Measurements from ENCODE around the gene MAP4K3. TPM values are rescaled to one million over a fixed set of nuclear protein-coding genes. Genes with fewer than 3 reads are reported as not detected.

The MAP4K3 gene
- total RNA-seq, 2 donors from 2014 or later, result 16.1 to 17.7 TPM

DNA sequence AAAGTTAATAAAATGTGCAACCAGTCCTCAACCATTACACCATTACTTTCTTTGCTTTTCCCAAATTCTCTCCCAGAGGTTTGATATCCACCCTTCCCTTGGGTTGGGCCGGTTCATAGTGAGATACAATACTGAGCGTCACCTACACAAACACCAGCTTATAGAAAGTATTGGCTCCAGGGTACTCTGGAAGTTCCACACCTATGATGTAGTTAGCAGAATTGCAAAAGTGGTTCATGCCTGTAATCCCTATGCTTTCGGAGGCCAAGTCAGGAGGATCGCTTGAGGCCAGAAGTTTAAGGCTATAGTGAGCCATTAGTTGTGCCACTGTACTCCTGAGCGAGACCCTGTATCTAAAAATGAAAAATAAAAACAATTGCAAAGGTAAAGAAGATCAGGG is 15.3 kb upstream of the MAP4K3 start:
- DNase-seq (ENCODE audit: low spot score in 2 of 2), result no peak
- H3K27ac Mint-ChIP-seq, result no peak overlapping the region
- no peak for ATAC-seq
- no peaks in the 10 kb centered on the region for H3K36me3 Mint-ChIP-seq
- H3K9me3 Mint-ChIP-seq, result no peaks in the 10 kb centered on the region

DNA sequence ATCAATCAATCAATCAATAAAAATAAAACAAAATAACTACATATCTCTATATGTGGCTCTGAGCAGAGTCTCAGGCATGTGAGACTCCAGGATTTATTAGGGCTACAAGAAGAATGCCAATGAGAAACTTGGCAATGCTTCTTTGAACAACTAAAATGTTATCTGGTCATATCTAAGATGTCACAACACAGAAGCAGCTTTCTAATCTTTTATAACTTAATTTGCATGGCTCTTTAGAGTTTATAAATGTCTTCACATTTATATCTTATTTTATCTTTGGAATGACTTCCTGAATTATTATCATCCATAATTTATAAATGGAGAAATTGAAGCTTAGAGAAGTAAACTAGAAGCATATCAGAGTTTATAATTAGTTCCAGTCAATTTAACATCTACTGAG is 14.9 kb upstream of the MAP4K3 start:
- Mint-ChIP-seq H3K9me3 (no peaks in the 10 kb centered on the region), H3K36me3 (no peaks in the 10 kb centered on the region), H3K27ac (no peak overlapping the region)
- DNase-seq (ENCODE audit: low spot score in 2 of 2) (no peak), ATAC-seq (no peak)

DNA sequence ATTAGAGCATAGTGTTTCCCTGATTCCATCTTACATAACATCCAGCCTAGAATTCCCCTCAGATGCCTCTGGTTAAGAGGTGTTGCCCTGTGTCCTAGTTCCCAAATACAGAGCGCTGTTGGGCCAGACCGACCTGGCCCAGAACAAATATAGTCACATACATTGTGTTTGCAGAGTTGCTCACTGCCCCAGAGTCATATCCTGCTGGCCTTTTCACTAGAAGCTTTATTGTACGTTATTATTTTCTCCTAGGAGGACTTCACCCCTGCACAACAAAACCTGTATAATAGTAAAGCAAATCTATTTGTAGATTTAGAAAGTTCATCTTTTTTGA is 11.1 kb upstream of the MAP4K3 start:
- ATAC-seq (no peak), DNase-seq (ENCODE audit: low spot score in 2 of 2) (no peak)
- Mint-ChIP-seq H3K9me3 (no peaks in the 10 kb centered on the region), H3K27ac (no peak overlapping the region), H3K36me3 (peaks cover 0 to 14% of the 10 kb centered on the region in 2 donors)

DNA sequence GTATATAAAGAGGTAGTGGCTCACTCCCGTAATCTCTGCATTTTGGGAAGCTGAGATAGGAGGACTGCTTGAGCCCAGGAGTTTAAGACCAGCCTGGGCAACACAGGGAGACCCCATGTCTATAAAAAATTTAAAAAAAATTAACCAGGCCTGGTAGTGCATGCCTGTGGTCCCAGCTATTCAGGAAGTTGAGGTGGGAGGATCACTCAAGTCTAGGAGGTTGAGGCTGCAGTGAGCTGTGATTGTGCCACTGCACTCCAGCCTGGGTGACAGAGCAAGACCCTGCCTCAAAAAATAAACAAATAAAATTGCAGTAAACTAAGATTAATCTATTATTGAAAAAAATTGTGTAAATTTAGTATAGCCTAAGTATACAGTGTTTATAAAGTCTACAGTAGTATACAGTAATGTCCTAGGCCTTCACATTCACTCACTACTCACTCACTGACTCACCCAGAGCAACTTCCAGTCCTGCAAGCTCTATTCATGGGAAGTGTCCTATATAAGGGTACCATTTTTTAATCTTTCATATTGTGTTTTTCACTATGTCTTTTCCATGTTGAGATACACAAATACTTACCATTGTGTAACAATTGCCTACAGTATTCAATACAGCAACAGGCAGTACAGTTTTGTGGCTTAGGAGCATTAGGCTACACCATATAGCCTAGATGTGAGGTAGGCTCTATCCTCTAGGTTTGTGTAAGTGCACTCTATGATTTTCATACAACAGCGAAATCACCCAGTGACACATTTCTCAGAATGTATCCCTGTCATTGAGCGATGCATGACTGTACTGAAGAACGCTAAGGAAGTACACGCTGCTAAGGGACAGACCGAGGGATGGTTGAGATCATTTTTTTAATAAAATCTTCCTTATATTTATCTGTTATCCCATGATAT is 10.4 kb upstream of the MAP4K3 start:
- no peak overlapping the region for H3K27ac Mint-ChIP-seq
- no peak for DNase-seq (ENCODE audit: low spot score in 2 of 2)
- peaks cover 3 to 4% of the 10 kb centered on the region in 2 donors for H3K9me3 Mint-ChIP-seq
- peaks cover 5 to 20% of the 10 kb centered on the region in 2 donors for H3K36me3 Mint-ChIP-seq
- peak in 1 of 2 donors; percentile 28 for ATAC-seq

DNA sequence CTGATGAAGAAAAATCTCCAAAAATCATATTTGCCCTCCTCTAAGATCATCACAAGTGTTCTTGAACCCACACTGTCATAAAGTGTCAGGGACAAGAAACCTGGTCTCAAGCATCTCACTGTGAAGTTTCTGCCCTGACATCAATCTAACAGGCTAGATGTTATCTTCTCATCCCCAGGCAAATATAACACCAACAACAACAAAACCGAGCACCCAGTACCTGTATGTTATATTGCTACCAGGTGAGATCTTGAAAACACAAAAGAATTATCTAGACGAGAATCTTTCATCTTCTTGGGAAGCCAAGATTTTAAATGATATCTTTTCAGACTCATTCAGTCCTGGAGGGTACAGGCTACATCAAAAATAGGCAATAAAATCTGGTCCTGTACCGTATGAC is 8.8 kb upstream of the MAP4K3 start:
- peaks cover 11 to 29% of the 10 kb centered on the region in 2 donors for H3K36me3 Mint-ChIP-seq
- DNase-seq (ENCODE audit: low spot score in 2 of 2), result no peak
- no peak for ATAC-seq
- no peak overlapping the region for H3K27ac Mint-ChIP-seq
- H3K9me3 Mint-ChIP-seq, result peaks cover 7 to 9% of the 10 kb centered on the region in 2 donors

DNA sequence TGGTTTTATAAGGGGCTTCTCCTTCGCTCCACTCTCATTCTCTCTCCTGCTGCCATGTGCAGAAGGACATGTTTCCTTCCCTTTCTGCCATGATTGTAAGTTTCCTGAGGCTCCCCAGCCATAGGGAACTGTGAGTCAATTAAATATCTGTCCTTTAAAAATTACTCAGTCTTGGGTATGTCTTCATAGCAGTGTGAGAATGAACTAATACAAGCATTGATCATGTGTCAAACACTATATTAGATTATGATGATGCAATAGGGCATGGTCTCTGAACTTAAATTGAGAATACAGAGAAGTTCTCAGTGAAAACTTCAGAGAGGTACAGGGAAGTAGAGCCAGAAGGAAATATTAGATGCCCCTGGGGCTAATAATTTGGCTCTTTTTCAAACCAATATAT is 5.9 kb upstream of the MAP4K3 start:
- no peak overlapping the region for H3K27ac Mint-ChIP-seq
- H3K9me3 Mint-ChIP-seq, result peaks cover 7 to 9% of the 10 kb centered on the region in 2 donors
- no peak for ATAC-seq
- H3K36me3 Mint-ChIP-seq, result peaks cover 11 to 32% of the 10 kb centered on the region in 2 donors
- DNase-seq (ENCODE audit: low spot score in 2 of 2), result no peak

DNA sequence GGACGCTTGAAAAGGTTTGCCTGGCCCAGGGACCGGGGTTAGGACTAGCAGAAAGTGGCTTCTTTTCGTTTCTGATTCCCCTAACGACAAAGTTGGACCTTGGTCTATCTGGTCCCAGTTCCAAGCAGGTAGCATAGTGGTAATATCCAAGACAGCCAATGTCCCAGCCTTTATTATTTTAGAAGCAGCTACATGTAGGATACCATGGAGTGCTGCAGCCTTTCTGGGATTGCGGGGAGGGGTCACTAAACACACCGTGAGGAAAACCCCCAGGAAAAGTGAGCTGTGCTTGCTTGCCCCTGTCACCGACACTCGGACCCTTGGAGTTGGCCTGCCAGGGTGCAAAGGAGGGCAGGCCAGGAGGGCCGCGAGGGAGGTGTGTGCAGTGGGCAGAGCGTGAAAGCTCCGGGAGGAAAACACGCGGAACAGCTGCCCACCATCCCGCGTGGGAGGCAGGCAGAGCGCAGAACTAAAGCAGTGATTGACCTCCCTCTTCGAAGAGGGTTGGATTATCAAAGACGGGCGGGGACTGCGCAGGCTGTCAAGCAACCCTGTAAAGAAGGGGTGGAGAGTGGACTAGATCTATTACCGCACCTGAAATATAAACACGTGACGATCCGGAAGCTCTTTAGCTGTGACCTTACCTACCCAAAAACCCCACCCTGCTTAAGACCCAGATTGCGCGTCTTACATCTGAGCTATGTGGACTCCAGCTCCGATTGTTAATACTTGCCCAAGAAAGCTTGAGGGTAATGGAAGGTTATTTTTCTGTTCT is 624 bp upstream of the MAP4K3 start:
- Mint-ChIP-seq H3K9me3 (peaks cover 4 to 5% of the 10 kb centered on the region in 2 donors), H3K36me3 (peaks cover 14 to 19% of the 10 kb centered on the region in 2 donors), H3K27ac (peak overlapping the region; percentile 18 to 82)
- DNase-seq (ENCODE audit: low spot score in 2 of 2), result peak; percentile 47 to 58
- peak; percentile 62 to 73 for ATAC-seq

DNA sequence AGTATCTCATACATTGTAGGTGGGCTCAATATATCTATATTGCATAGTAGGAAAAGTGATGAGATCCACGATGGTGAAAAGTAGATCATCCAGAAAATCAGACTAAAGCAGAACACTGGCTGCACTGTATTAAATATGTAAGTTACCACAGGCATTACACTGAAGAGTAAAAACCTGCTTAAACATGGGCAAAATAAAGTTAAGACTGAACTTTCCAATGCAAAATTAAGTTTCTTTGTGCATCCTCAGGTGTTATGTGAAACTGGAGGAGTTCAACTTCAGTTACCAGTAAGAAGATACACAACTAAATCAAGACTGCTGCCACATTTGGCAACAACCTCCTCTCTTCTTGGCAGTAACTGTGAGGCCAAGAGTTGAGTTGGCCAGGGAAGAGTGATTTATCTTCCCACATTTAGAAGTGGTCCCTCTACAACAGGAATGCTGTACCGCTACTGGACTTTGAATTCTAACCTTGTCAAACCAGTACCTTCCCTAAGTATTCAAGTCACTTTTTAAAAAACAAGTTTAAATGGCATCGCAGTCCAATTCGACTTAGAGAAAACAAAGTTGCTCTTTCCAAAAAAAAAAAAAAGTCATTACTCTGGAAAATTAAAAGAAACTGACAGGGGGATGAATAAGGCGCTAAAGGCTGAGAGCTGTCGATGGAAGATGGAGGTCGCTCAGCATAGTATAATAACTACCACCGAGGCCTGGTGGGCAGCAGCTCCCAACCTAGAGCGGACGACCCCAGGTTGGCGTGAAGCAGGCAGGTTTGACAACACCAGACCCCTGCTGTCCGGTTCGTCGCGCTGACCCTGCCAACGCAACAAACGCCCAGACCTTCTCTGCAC is 1.1 kb downstream of the MAP4K3 start:
- H3K27ac Mint-ChIP-seq, result peak overlapping the region; percentile 82 to 90
- DNase-seq (ENCODE audit: low spot score in 2 of 2) (no peak), ATAC-seq (no peak)
- H3K9me3 Mint-ChIP-seq, result no peaks in the 10 kb centered on the region
- peaks cover 7 to 8% of the 10 kb centered on the region in 2 donors for H3K36me3 Mint-ChIP-seq

DNA sequence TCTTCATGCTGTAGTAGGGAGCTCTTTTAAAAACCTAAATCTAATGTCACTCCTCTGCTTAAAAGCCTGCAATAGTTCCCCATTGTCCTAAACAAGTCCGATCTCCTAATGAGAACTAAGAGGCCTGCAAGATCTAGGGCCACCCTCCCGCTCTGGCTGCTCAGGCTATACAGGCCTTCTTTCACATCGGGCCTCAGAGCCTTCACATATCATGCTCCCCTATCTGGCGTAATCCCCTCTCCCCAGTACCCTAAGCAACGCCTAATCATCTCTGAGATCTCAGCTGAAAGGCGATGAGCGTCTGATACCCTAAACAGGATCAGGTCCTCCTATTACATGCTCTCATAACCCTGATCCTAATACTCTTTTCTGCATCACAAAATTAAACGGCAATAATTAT is 1.9 kb downstream of the MAP4K3 start:
- no peak for DNase-seq (ENCODE audit: low spot score in 2 of 2)
- H3K9me3 Mint-ChIP-seq, result no peaks in the 10 kb centered on the region
- no peak for ATAC-seq
- no peak overlapping the region for H3K27ac Mint-ChIP-seq
- H3K36me3 Mint-ChIP-seq, result peaks cover 5 to 7% of the 10 kb centered on the region in 2 donors

DNA sequence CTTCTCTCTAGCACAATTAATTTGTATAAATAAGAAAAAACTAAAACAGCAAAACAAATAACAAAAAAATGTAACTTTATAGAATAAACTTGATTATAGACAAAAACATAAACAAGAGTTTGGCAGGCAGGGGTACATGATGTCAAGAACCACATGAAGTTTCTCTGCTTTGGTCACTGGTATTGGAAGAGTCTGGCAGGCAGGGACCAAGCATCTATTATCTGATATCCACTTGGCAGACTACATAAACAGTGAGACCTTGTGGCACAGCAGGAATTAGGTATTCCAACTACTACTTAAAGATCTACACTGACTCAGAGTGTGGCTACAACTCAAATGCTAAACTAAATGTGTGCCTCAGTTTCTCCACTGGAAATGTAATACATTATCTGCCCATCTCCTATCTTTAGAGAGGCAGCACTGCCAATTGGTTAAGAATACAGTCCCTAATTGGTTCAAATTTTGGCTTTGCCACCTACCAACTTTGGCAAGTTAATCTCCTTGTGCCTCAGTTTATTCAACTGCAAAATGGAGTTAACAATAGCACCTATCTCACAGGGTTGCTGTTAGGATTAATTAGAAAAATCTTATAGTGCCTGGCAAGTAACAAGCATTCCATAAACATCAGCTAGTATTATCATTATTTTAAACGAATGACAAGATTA is 2.7 kb downstream of the MAP4K3 start:
- ATAC-seq, result no peak
- no peak for DNase-seq (ENCODE audit: low spot score in 2 of 2)
- no peak overlapping the region for H3K27ac Mint-ChIP-seq
- no peaks in the 10 kb centered on the region for H3K9me3 Mint-ChIP-seq
- H3K36me3 Mint-ChIP-seq, result peaks cover 5 to 7% of the 10 kb centered on the region in 2 donors

DNA sequence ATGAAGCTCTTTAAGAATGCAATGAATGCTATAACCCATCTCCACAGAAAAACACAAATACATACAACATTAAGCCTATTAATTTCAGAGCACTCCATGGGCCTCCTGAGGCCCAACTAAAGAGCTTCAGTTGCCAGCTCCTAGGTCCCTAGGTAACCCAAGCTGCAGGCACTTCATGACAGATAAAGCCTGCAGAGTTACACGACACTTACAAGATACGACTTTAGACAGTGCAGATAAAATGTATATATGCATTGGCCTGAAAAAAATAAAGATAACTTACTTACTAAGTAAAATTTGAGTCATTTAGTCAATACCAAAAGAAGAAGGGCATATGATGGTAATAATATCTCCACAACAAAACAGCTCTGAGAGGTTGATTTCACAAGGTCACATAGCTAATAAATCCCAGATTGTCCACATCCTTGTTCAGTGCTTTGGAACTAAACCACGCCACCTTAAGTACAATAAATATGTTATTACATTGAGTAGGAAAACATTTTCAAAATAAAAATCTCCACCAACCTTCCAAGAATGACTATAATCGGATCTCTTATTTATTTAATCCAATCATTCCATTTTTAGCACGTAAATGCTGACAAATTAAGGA is 3.4 kb downstream of the MAP4K3 start:
- DNase-seq (ENCODE audit: low spot score in 2 of 2), result no peak
- no peak overlapping the region for H3K27ac Mint-ChIP-seq
- H3K36me3 Mint-ChIP-seq, result peaks cover 5 to 7% of the 10 kb centered on the region in 2 donors
- H3K9me3 Mint-ChIP-seq, result no peaks in the 10 kb centered on the region
- ATAC-seq, result no peak

DNA sequence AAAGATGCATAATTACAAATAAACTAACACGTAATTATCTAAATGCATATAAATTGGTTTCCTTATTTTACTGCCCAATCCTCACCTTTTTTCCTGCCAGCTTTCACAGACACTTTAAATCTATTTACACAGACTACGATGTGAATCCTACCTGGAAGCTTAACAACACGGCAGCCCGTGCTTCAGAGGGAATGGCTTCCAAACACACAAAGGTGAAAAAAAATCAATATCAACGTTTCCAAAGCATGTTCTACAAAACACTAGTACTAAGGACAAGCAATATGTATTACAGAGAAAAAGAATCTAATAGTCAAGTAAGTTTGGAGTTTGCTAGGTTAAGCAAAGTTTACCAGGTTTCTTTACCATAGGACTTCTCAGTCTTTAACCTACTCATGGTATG is 4.4 kb downstream of the MAP4K3 start:
- peaks cover 5 to 7% of the 10 kb centered on the region in 2 donors for H3K36me3 Mint-ChIP-seq
- H3K27ac Mint-ChIP-seq, result no peak overlapping the region
- H3K9me3 Mint-ChIP-seq, result no peaks in the 10 kb centered on the region
- DNase-seq (ENCODE audit: low spot score in 2 of 2) (no peak), ATAC-seq (no peak)

DNA sequence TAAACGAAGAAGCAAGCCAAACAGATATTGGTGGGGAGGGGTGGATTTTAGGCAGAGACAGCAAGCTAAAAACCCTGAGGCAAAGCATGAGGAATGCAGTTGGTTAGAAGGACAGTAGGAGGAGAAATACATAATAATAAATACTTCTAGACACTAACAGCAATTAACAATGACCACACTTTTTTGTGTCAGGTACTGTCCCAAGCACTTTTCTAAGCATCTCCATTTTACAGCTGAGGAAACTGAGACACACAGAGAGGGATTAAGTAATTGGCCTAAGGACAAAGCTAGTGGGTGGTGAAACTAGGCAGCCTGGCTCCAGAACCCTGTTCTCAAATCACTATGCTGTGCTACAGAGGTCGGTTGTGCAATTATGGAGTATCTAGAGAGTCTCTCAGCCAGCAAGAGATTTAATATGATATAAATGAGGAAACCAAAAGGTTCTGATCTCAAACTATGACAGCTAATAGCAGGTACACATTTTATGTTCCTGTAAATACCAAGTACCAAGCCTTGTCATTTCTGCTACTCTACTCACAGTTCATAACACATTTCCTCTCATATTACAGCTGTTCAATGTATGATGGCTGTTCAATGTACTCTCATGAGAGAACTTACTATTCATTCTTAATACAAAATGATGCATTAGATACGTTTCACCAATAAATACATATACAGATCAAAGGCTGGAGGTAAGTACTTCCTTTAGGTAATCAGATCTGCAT is 5.3 kb downstream of the MAP4K3 start:
- Mint-ChIP-seq H3K27ac (no peak overlapping the region), H3K9me3 (no peaks in the 10 kb centered on the region), H3K36me3 (peaks cover 5 to 7% of the 10 kb centered on the region in 2 donors)
- DNase-seq (ENCODE audit: low spot score in 2 of 2) (no peak), ATAC-seq (peak in 1 of 2 donors; percentile 64)

DNA sequence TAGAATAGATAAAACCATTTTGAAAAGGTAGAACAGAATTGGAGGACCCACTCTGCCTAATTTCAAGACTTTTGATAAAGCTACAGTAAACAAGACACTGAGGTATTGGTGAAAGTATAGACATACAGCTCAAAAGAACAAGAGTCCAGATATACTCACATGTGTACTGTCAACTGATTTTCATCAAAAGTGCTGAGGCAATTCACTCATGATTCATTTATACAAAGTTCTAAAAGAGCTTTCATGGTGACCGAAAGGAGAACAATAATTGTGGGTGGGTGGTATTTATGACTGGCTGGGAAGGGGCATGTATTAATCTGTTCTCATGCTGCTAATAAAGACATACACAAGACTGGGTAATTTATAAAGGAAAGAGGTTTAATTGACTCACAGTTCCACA is 7.3 kb downstream of the MAP4K3 start:
- no peak for DNase-seq (ENCODE audit: low spot score in 2 of 2)
- ATAC-seq, result peak in 1 of 2 donors; percentile 72
- Mint-ChIP-seq H3K27ac (no peak overlapping the region), H3K36me3 (no peaks in the 10 kb centered on the region), H3K9me3 (no peaks in the 10 kb centered on the region)

DNA sequence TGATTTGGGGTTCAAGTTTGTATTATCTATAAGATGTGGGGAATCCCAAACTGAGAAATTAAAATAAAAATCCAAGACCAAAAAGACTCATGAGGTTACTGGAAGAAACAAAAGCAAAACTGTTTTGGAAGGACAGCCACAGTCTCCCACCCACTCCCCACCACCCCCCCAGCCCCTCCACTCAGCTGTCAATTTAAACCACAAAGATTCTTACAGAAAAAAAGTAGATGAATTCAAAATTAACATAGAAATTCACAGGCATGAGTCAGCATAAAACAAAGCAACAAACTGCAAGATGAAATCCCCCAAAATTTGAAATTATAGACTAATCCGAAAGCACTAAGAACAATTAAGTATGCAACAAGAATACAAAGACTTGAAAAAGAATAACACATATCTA is 12.1 kb downstream of the MAP4K3 start:
- DNase-seq (ENCODE audit: low spot score in 2 of 2) (no peak), ATAC-seq (no peak)
- H3K27ac Mint-ChIP-seq, result no peak overlapping the region
- peaks cover 0 to 6% of the 10 kb centered on the region in 2 donors for H3K36me3 Mint-ChIP-seq
- peaks cover 4 to 12% of the 10 kb centered on the region in 2 donors for H3K9me3 Mint-ChIP-seq

All from activated naive CD4-positive, alpha-beta T cell treated with anti-CD3 and anti-CD28 coated beads, Interleukin-2, amount 50 U/mL, for 72 hours (primary cell).